T-helper 1 cell treated with Interleukin-12 subunit alpha and Interleukin-12 subunit beta and Interleukin-4 antibody, amounts not matched to agents 30 ng/mL and 1 ng/mL, for 36 hours (primary cell): Measurements from ENCODE around the gene NXN. TPM values are rescaled to one million over a fixed set of nuclear protein-coding genes. Genes with fewer than 3 reads are reported as not detected.
"Not testable (repeated sequence)": the region's sequence is repeated elsewhere in the genome, so short reads cannot be mapped to it uniquely, and the experiment has no call there.

Experiments
- intact Hi-C: fragments of 100-400 bp; cut with micrococcal nuclease; formaldehyde crosslinking; loops from one replicate; pipeline ENCODE4 v1.15.1; 2024
- total RNA-seq: library from RNA; stranded (reverse); gene quantifications from 2 replicates; pipeline ENCODE4 v1.2.3, GENCODE V29; 2022

Gene NXN
- total RNA-seq, 1 donor from 2014 or later: 0.34 TPM

DNA sequence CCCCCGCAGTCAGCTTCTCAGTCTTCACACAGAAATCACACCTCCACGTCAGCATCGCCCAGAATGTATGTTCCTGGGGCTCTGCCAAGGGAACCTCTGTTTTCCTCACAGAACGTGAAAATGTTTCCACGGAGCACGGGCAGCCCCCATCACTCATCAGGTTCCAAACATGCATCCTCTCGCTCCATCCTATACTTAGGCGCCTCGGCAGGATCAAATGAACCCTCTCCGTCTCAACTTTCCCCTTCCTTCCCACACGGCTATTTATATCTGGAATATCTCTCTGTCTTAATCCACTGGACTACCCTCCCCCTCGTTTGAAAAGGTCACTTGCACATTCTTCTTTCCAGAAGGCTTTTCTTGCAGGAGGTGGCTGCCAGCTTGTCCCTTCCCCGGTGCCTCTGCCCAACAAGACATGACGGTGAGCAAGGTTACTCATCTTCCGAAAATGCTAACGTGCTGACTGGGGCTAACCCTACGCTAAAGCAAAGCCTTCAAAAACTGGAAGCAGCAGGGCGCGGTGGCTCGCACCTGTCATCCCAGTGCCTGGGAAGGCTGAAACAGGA is 21.6 kb downstream of the NXN start:
- intact Hi-C loops: no loop called here

GRCh38 chr17:956905-957304 is 22.7 kb downstream of the NXN start:
- intact Hi-C loops: no loop called here

DNA sequence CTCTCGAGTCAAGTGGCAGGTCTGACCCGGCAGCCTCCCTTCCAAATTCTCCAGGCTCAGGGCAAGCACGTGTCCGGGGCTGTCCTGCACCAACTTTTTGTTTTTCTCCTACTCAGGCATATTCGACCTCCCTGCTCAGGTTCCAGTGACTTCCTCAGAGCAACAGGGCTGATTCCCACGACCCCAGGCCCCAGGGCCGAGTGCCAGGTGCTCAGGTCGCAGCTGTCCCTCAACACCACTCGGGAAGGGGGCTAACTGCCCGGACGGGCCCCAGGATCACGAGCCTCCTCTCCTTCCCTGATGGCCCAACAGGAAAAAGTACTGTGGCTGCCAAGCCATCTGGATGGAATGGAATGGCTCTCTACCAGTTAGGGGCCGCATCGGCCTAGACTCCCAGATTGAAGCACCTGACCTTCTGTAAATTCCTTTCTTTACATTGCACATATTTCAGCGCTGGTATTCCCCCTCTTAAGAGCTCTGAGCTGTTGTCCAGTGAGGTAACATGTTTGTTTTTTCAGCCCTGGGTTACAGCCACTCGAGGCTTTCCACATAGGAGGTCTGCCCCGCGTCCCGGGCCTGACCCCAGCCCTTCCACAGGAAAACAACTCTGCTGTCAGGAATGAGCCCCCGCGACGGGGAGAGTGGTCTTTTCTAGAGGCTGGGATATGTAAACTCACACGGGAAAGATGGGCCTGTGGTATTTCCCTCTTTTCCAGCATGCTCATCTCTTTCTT is 25.0 kb downstream of the NXN start:
- intact Hi-C loops: no loop called here

GRCh38 chr17:953767-954166 is 25.8 kb downstream of the NXN start:
- intact Hi-C loops: no loop called here

- intact Hi-C loops: not testable (repeated sequence)
Measured at GRCh38 chr17:952592-952991, 27.0 kb downstream of the NXN start.

DNA sequence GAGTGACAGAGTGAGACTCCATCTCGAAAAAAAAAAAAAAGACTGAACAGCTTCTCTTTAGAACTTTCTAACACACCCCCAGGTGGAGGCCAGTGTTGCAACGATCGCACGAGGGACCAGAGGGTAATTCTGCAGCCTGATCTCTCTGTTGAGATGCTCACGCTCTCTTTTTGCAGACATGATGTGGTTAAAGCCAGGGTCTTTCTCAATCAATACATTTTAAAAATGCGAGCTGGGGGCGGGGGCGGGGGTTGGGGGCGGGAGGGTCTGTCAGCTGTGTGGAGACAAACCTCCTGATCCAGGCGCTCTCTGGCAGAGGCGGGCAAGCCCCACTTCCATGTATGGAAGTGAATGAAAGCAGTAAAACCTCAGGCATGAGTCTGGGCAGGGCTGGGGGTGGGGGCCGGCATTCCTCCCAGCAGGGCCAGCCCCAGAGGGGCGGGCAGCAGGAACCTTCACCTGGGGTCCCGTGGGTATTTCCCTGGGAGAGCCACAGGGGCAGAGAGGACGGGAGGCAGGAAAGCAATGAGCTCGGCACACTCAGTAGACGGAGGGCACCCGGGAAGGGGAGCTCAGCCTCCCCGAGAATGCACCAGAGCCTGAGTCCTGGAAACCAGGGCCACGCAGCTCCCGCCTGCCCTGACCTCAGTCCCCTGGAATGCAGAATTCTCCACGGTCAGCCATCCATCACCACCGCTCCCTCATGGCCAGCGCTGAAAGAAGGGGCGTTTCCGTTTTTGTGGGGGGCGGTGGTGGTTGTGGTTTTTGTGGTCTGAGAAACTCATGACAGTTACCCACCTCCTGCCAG is 28.0 kb downstream of the NXN start:
- intact Hi-C loops: no loop called here

- intact Hi-C loops: no loop called here
Measured at GRCh38 chr17:949623-950303, 29.8 kb downstream of the NXN start.

- intact Hi-C loops: no loop called here
Measured at GRCh38 chr17:948284-948852, 31.2 kb downstream of the NXN start.

GRCh38 chr17:946510-947236 is 32.9 kb downstream of the NXN start:
- intact Hi-C loops: no loop called here

- intact Hi-C loops: no loop called here
Measured at GRCh38 chr17:945672-946071, 33.9 kb downstream of the NXN start.

DNA sequence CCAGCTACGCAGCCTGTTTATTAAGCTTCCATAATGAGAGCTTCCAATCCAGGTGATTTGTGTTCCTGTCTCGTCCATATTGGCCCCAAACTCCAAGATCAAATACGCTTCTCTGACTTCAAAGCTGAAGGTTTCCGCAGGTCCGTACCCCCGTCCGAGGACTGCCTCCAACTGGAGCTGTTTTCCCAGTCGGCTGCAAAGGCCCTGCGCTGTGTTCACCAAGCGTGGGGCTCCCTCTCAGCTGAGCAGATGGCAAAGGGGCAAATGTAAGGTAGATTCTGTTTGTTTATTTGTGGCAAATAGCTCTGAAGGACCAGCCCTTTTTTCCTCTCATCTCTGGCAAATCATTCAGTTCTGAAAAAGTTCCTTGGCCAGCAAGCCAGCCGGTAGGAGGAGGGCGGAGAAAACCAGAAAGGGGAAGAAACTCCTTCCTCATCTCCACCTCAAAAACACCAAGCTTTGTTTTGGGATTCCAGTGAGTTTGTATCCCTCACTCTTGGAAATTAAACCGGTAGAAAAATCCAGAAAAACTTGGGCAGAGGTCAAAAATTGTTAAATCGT is 35.2 kb downstream of the NXN start:
- intact Hi-C loops: no loop called here

DNA sequence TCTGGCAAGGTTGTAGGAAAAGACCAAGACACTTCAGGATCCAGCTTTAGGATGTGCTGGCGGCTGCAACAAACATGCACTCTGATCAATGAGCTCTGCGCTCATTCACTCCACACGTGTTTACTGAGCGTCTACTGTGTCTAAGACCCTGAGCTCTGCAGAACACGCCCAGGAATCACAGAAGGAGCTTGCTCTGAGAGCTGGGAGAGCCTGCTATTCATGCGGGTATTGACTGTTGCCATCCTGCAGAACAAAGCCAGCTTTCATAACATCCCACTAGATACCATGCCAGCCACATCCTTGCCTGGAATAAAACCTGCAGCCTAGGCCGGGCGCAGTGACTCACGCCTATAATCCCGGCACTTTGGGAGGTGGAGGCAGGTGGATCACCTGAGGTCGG is 44.1 kb downstream of the NXN start:
- intact Hi-C loops: no loop called here

GRCh38 chr17:933312-934073 is 46.1 kb downstream of the NXN start:
- intact Hi-C loops: no loop called here

GRCh38 chr17:930258-930657 is 49.3 kb downstream of the NXN start:
- intact Hi-C loops: no loop called here

- intact Hi-C loops: no loop called here
Measured at GRCh38 chr17:929586-929985, 50.0 kb downstream of the NXN start.

- intact Hi-C loops: no loop called here
Measured at GRCh38 chr17:927611-928461, 51.7 kb downstream of the NXN start.

DNA sequence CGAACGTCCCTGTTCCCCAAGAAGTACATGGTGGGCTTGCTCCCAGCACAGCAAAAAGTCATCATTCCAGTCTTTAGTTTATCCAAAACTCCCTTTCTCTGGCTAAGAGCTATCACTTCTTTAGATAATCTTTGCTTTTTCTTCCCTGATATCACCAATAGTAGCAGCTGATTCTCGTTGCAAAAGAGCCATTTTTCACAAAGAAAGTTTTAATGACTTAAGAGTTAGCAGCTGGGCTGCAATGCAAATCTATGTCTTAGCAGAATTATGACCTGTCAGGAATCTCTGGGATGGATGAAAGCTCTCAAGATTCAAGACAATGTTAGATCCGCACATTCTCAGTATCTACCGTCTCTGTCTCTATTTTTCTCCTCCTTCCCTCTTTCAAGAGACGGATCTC is 53.8 kb downstream of the NXN start:
- intact Hi-C loops: no loop called here

GRCh38 chr17:924711-925475 is 54.7 kb downstream of the NXN start:
- intact Hi-C loops: no loop called here
